ENCODE data around the gene PUSL1. TPM values are rescaled to one million over a fixed set of nuclear protein-coding genes. Genes with fewer than 3 reads are reported as not detected.

Gene PUSL1
- total and polyA plus RNA-seq, 2 of the 13 experiments (the other 11 are each of a cell fraction or from before 2014, with no cell fraction given) = 8.3 to 22.2 TPM

- TF ChIP-seq ZNF687 (CRISPR knock-in tag; IDR thresholded peaks at IDR 0.05) = peak; percentile 88
- no peak for TF ChIP-seq ZNF260 (CRISPR knock-in tag; IDR thresholded peaks at IDR 0.05; ENCODE audit: borderline replicate concordance, low read depth)
- 0 out of 2 replicates have a peak, but pooled peaks have one; percentile 28 for TF ChIP-seq KDM6A (CRISPR knock-in tag; IDR thresholded peaks at IDR 0.05; ENCODE audit: low read depth)
- TF ChIP-seq HNRNPK (IDR thresholded peaks at IDR 0.05; ENCODE audit: low read depth, low read length, poor library complexity, severe bottlenecking) = no peak
- TF ChIP-seq NFIB (CRISPR knock-in tag; IDR thresholded peaks at IDR 0.05; ENCODE audit: borderline replicate concordance) = no peak
- TF ChIP-seq ZNF605 (CRISPR knock-in tag; IDR thresholded peaks at IDR 0.05) = 0 out of 2 replicates have a peak, but pooled peaks have one; percentile 52
- no peak for TF ChIP-seq ZNF614 (CRISPR knock-in tag; IDR thresholded peaks at IDR 0.05; ENCODE audit: borderline replicate concordance)
- TF ChIP-seq MTF1 (CRISPR knock-in tag; IDR thresholded peaks at IDR 0.05) = no peak
- TF ChIP-seq ZNF7 (CRISPR knock-in tag; IDR thresholded peaks at IDR 0.05) = no peak
- TF ChIP-seq HES4 (CRISPR knock-in tag; IDR thresholded peaks at IDR 0.05; ENCODE audit: borderline replicate concordance) = peak; percentile 74; the same call in 1 of the 2 replicates
- no peak for TF ChIP-seq ZNF275 (CRISPR knock-in tag; IDR thresholded peaks at IDR 0.05; ENCODE audit: borderline replicate concordance)
- TF ChIP-seq ZNF639 (CRISPR knock-in tag; conservative IDR thresholded peaks at IDR 0.05) = no peak; the same call in 1 of the 2 replicates
- 0 out of 2 replicates have a peak, but pooled peaks have one; percentile 13 for TF ChIP-seq NFATC3 (CRISPR knock-in tag; IDR thresholded peaks at IDR 0.05)
- no peak for TF ChIP-seq SIX1 (CRISPR knock-in tag; IDR thresholded peaks at IDR 0.05; ENCODE audit: borderline replicate concordance)
- 0 out of 2 replicates have a peak, but pooled peaks have one; percentile 33 for TF ChIP-seq LRRFIP1 (CRISPR knock-in tag; conservative IDR thresholded peaks at IDR 0.05)
- no peak for TF ChIP-seq ZNF124 (CRISPR knock-in tag; IDR thresholded peaks at IDR 0.05)
- TF ChIP-seq HNF1B (CRISPR knock-in tag; IDR thresholded peaks at IDR 0.05) = peak; percentile 39; the same call in 1 of the 2 replicates
Observed at GRCh38 chr1:1347663-1348419, 39.4 kb downstream of the PUSL1 start (continued).

Measured in HepG2 (cell line).